SK-N-MC (cell line): ENCODE results near the gene GNAI2.

Experiments used
- EZH2 ChIP-seq: fragments of 200-600 bp; sonication (generic); IDR thresholded peaks from one replicate; pipeline ENCODE4 v1.6.1; 2017; ENCODE audit warnings: antibody characterized with exemption
- POLR2AphosphoS5 ChIP-seq: IDR thresholded peaks from 2 replicates; pipeline ENCODE4 v1.6.1; 2012; ENCODE audit warnings: mild to moderate bottlenecking, low read depth, low read length, borderline replicate concordance

DNA sequence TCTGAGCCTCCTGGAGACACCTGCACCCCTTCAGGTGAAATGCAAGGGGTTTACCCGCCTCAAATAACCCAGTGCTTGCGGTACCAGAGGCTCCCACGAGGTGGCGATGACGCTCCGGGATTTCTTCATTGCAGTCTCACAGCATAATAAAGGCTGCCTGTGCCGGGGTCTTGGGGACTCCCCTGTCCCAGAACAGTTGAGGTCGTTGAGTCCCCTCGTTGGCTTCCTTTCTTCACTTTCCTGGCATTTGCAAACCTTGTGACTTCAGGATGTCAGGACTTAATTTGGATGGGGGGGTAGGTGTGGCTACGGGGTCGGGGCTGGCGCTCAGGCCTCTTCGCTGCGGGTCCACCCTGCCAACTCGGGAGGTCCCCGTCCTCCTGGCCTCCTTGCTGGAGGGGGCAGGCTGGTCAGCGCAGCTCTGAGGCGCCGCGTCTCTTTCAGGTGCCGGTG is 43.3 kb upstream of the GNAI2 start:
- TF ChIP-seq POLR2AphosphoS5: no peak
- no peak for TF ChIP-seq EZH2
